K562 (cell line): ENCODE data around the gene RHOC. TPM values are rescaled to one million over a fixed set of nuclear protein-coding genes. Genes with fewer than 3 reads are reported as not detected.

Experiments used
- CBX3 ChIP-seq, 2 experiments: IDR thresholded peaks; 1 replicate in 1 of 2; 2 replicates in 1 of 2; pipeline ENCODE4 v1.6.1; 2012; ENCODE audit warnings: inconsistent platforms in 2 of 2, low read length in 2 of 2, borderline replicate concordance in 1 of 2, control low read depth in 1 of 2
- CTBP1 ChIP-seq: fragments of 450-650 bp; IDR thresholded peaks from 2 replicates; pipeline ENCODE4 v1.6.1; 2016; ENCODE audit warnings: borderline replicate concordance
- EGR1 ChIP-seq: fragments of 450-650 bp; conservative IDR thresholded peaks from 2 replicates; pipeline ENCODE4 v1.6.1; 2017; ENCODE audit warnings: mild to moderate bottlenecking
- ELF1 ChIP-seq: fragments of 200-800 bp; sonication (Bioruptor generic); IDR thresholded peaks from 2 replicates; pipeline ENCODE4 v1.6.1; 2016; ENCODE audit warnings: missing genetic modification characterization, missing compliant biosample characterization
- ETS2 ChIP-seq: IDR thresholded peaks from 2 replicates; pipeline ENCODE4 v1.6.1; 2016; ENCODE audit warnings: borderline replicate concordance, missing genetic modification characterization, mild to moderate bottlenecking, moderate library complexity, missing compliant biosample characterization; ENCODE audit not compliant: poor library complexity, severe bottlenecking
- JUND ChIP-seq, 2 experiments: IDR thresholded peaks; 2 replicates in 1 of 2; 3 replicates in 1 of 2; pipeline ENCODE4 v1.6.1; 2011; ENCODE audit warnings: borderline replicate concordance in 2 of 2, low read depth in 2 of 2, low read length in 2 of 2, improper control_type of control experiment in 1 of 2, missing biosample characterization in 1 of 2, missing genetic modification characterization in 1 of 2, missing genetic modification reagents in 1 of 2
- L3MBTL2 ChIP-seq: fragments of 450-650 bp; IDR thresholded peaks from 2 replicates; pipeline ENCODE4 v1.6.1; 2016; ENCODE audit warnings: mild to moderate bottlenecking, moderate library complexity
- NBN ChIP-seq: fragments of 450-650 bp; IDR thresholded peaks from 2 replicates; pipeline ENCODE4 v1.6.1; 2016; ENCODE audit warnings: low read depth, mild to moderate bottlenecking
- NFYB ChIP-seq: IDR thresholded peaks from 2 replicates; pipeline ENCODE4 v1.6.1; 2011; ENCODE audit warnings: mild to moderate bottlenecking, moderate library complexity; ENCODE audit not compliant: insufficient read length; ENCODE audit errors: extremely low read depth
- NONO ChIP-seq, 2 experiments: fragments of 200-400 bp in 1 of 2; fragments of 450-650 bp in 1 of 2; formaldehyde crosslinking in 1 of 2; IDR thresholded peaks; 2 replicates each; pipeline ENCODE4 v1.6.1; 2017; ENCODE audit warnings: low read depth in 2 of 2, mild to moderate bottlenecking in 2 of 2, moderate library complexity in 2 of 2, low read length in 1 of 2
- POLR2B ChIP-seq: fragments of 450-650 bp; IDR thresholded peaks from 2 replicates; pipeline ENCODE4 v1.6.1; 2018; ENCODE audit warnings: low read depth; ENCODE audit not compliant: partially characterized antibody
- RBM22 ChIP-seq: fragments of 200-400 bp; formaldehyde crosslinking; IDR thresholded peaks from 2 replicates; pipeline ENCODE4 v1.6.1; 2018; ENCODE audit warnings: low read length, low read depth; ENCODE audit not compliant: poor library complexity, severe bottlenecking
- RBM39 ChIP-seq: fragments of 200-400 bp; formaldehyde crosslinking; optimal IDR thresholded peaks from 2 replicates; pipeline ENCODE3; 2018; ENCODE audit warnings: low read depth, low read length
- SAP30 ChIP-seq: fragments of 200-600 bp; sonication (generic); IDR thresholded peaks from 2 replicates; pipeline ENCODE4 v1.6.1; 2012; ENCODE audit warnings: borderline replicate concordance, low read depth, mild to moderate bottlenecking, moderate library complexity, low read length, control low read depth, inconsistent platforms; ENCODE audit not compliant: insufficient read depth, poor library complexity, severe bottlenecking
- SIX5 ChIP-seq, 2 experiments: IDR thresholded peaks; 2 replicates each; pipeline ENCODE4 v1.6.1; 2011; ENCODE audit warnings: low read length in 2 of 2, borderline replicate concordance in 1 of 2, low read depth in 1 of 2, mild to moderate bottlenecking in 1 of 2, moderate library complexity in 1 of 2; ENCODE audit not compliant: insufficient read depth in 1 of 2
- SMARCB1 ChIP-seq: IDR thresholded peaks from 2 replicates; pipeline ENCODE4 v1.6.1; 2011; ENCODE audit warnings: improper control_type of control experiment, low read depth; ENCODE audit not compliant: insufficient read length
- TCFL5 ChIP-seq: fragments of 250-450 bp; sonication (Bioruptor Pico); conservative IDR thresholded peaks from 2 replicates; pipeline ENCODE4 v1.6.1; 2021; ENCODE audit warnings: mild to moderate bottlenecking, moderate library complexity, matching md5 sums
- ZNF184 ChIP-seq: sonication (generic); formaldehyde crosslinking; IDR thresholded peaks from 2 replicates; pipeline ENCODE4 v1.5.0; 2020; ENCODE audit warnings: missing genetic modification reagents
- ZNF3 ChIP-seq: fragments of 250-450 bp; sonication (Bioruptor Pico); IDR thresholded peaks from 2 replicates; pipeline ENCODE4 v1.5.0; 2021; ENCODE audit warnings: mild to moderate bottlenecking, moderate library complexity
- ZNF696 ChIP-seq: fragments of 250-450 bp; sonication (Bioruptor Pico); conservative IDR thresholded peaks from 2 replicates; pipeline ENCODE4 v1.4.0; 2020; ENCODE audit warnings: mild to moderate bottlenecking, moderate library complexity
- ZNF717 ChIP-seq: fragments of 250-450 bp; sonication (Bioruptor Pico); IDR thresholded peaks from 2 replicates; pipeline ENCODE4 v1.5.0; 2021
- polyA plus RNA-seq, 8 experiments: library from polyadenylated mRNA; depleted of rRNA in 4 of 8; stranded (reverse) in 5 of 8; unstranded in 3 of 8; fragments of >200 nt; fragmentation: Nextera tagmentation in 2 of 8; fragmentation: Illumina TruSeq in 1 of 8; extraction: Ambion mirVana in 2 of 8; extraction: Trizol in 1 of 8; gene quantifications; 2 replicates each; pipeline versions ENCODE4 v1.2.1 to v1.2.3, GENCODE V29; 2011 to 2014; ENCODE audit warnings: inconsistent platforms in 1 of 8, missing spikeins in 1 of 8
- total RNA-seq, 7 experiments: library from RNA; depleted of rRNA in 6 of 7; stranded (reverse); fragments of >200 nt in 6 of 7; fragmentation: Illumina TruSeq in 2 of 7; extraction: Trizol in 2 of 7; gene quantifications; 2 replicates each; pipeline versions ENCODE4 v1.2.1 to v1.2.3, GENCODE V29; 2011 to 2021; ENCODE audit warnings: low replicate concordance in 1 of 7
- TF ChIP-seq, protein P1 (sequence below): sonication (generic); formaldehyde crosslinking; IDR thresholded peaks from 2 replicates; pipeline ENCODE4 v1.9.0; 2022; ENCODE audit warnings: mild to moderate bottlenecking, missing genetic modification reagents
- TF ChIP-seq, protein P2 (sequence below), 2 experiments: fragments of 450-650 bp in 1 of 2; sonication (generic) in 1 of 2; formaldehyde crosslinking in 1 of 2; IDR thresholded peaks in 1 of 2; conservative IDR thresholded peaks in 1 of 2; 2 replicates each; pipeline versions ENCODE4 v1.6.1 to v1.8.1; 2016 to 2023; ENCODE audit warnings: mild to moderate bottlenecking in 2 of 2, moderate library complexity in 2 of 2, inconsistent platforms in 1 of 2, missing genetic modification reagents in 1 of 2
- TF ChIP-seq, protein P3 (sequence below): fragments of 450-650 bp; formaldehyde crosslinking; IDR thresholded peaks from 2 replicates; pipeline ENCODE4 v1.4.0; 2020; ENCODE audit warnings: mild to moderate bottlenecking, moderate library complexity

Gene RHOC
- total and polyA plus RNA-seq, 9 of the 15 experiments (the other 6 are each of a cell fraction or from before 2014, with no cell fraction given), result 35.2 to 364 (median 204) TPM

DNA sequence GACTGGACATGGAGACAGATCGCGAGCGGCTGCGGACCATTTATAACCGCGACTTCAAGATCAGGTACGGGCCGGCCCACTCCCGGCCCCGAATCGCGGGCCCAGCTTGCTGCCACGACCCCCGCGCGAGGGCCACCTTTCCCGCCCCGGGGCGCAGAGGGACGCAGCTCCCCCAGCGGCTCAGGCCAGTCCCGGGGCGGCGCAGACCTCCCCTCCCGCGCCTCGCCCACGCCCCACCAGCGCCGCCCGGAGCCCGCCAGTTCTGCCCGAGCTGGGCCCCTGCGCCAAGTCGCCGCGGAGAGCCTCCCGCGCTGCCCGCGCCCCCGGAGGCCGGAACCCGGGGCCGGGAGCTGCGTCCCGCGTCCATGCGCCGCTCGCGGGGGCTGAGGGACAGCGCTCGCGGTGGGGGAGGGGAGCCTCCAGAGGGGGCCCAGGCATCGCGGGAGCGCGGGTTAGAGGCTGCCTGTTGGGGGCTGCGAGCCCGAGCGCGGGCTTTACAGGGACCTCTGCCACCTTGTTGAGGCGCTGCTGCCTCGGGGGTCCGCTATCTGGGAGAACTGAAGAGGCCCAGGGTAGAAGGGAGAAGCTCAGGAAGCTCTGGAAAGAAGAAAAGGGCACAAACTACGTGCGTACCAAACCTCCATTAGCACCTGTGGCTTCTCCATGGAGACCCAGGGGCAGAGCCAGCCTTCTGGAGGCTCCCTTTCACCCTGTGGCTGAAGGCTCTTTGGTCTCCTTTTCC, 31.8 kb downstream of the RHOC start (continued):
- TF ChIP-seq JUND (IDR thresholded peaks at IDR 0.05; ENCODE audit: borderline replicate concordance, low read depth, low read length), result no peak
- no peak for TF ChIP-seq JUND (tag; IDR thresholded peaks at IDR 0.05; ENCODE audit: borderline replicate concordance, low read depth, low read length)
- TF ChIP-seq CBX3 (IDR thresholded peaks at IDR 0.05; ENCODE audit: borderline replicate concordance in 1 of 2, low read length in 2 of 2), result no peak
- peak; percentile 56; the same call in 1 of the 2 replicates for TF ChIP-seq CTBP1
- TF ChIP-seq NFYB, result no peak
- TF ChIP-seq L3MBTL2, result peak; percentile 69
- TF ChIP-seq ELF1 (tag), result no peak
- no peak for TF ChIP-seq TCFL5 (CRISPR knock-in tag)
- TF ChIP-seq POLR2B, result no peak
- peak; percentile 63 to 82 for TF ChIP-seq NONO (IDR thresholded peaks at IDR 0.05; ENCODE audit: low read depth in 2 of 2, low read length in 1 of 2)
- TF ChIP-seq SMARCB1, result no peak
- no peak for TF ChIP-seq ZNF3 (CRISPR knock-in tag)
- no peak for TF ChIP-seq ETS2 (tag)
- TF ChIP-seq EGR1, result peak; percentile 47
- TF ChIP-seq ZNF696 (CRISPR knock-in tag), result no peak
- TF ChIP-seq NBN, result no peak
- no peak for TF ChIP-seq ZNF717 (CRISPR knock-in tag)
- TF ChIP-seq SAP30, result no peak
- no peak for TF ChIP-seq SIX5 (IDR thresholded peaks at IDR 0.05; ENCODE audit: borderline replicate concordance in 1 of 2, insufficient read depth in 1 of 2, low read depth in 1 of 2, low read length in 2 of 2)
- no peak for TF ChIP-seq RBM39
- TF ChIP-seq ZNF184, result no peak
- TF ChIP-seq, protein P1, sequence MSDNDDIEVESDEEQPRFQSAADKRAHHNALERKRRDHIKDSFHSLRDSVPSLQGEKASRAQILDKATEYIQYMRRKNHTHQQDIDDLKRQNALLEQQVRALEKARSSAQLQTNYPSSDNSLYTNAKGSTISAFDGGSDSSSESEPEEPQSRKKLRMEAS (CRISPR knock-in tag), result peak; percentile 27; the same call in 1 of the 2 replicates
- TF ChIP-seq, protein P2, sequence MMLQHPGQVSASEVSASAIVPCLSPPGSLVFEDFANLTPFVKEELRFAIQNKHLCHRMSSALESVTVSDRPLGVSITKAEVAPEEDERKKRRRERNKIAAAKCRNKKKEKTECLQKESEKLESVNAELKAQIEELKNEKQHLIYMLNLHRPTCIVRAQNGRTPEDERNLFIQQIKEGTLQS (IDR thresholded peaks at IDR 0.05), result no peak
- TF ChIP-seq, protein P2 (CRISPR knock-in tag; conservative IDR thresholded peaks at IDR 0.05), result no peak
- TF ChIP-seq RBM22, result peak; percentile 94
- TF ChIP-seq, protein P3, sequence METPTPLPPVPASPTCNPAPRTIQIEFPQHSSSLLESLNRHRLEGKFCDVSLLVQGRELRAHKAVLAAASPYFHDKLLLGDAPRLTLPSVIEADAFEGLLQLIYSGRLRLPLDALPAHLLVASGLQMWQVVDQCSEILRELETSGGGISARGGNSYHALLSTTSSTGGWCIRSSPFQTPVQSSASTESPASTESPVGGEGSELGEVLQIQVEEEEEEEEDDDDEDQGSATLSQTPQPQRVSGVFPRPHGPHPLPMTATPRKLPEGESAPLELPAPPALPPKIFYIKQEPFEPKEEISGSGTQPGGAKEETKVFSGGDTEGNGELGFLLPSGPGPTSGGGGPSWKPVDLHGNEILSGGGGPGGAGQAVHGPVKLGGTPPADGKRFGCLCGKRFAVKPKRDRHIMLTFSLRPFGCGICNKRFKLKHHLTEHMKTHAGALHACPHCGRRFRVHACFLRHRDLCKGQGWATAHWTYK (CRISPR knock-in tag), result peak; percentile 42; the same call in 1 of the 2 replicates
